Left lung (tissue), 10 donors: ENCODE measurements around the gene UIMC1. TPM values are rescaled to one million over a fixed set of nuclear protein-coding genes. Genes with fewer than 3 reads are reported as not detected.

Source experiments
- ATAC-seq: fragments of 200-7000 bp; cut with Tn5 transposase; one replicate; pipeline ENCODE4 v1.9.1; 2020; ENCODE audit warnings: moderate library complexity
- DNase-seq, 4 donors: peaks; one replicate each; pipeline ENCODE4 v3.0.0-alpha.2; 2013 to 2020
- H3K27ac ChIP-seq, 2 donors: fragments of 200-600 bp; sonication (generic) in 1 of 2; one replicate each; pipeline versions ENCODE4 v1.5.0 to v1.8.0; 2020 to 2021
- H3K27me3 ChIP-seq, 2 donors: fragments of 200-600 bp; sonication (generic) in 1 of 2; one replicate each; pipeline versions ENCODE4 v1.5.0 to v1.8.0; 2020 to 2021
- H3K36me3 ChIP-seq, 2 donors: fragments of 200-600 bp; sonication (generic) in 1 of 2; one replicate each; pipeline versions ENCODE4 v1.5.0 to v1.8.0; 2020 to 2021
- H3K4me1 ChIP-seq, 2 donors: fragments of 200-600 bp; one replicate each; pipeline ENCODE4 v1.8.0; 2021
- H3K4me3 ChIP-seq, 2 donors: fragments of 200-600 bp; sonication (generic) in 1 of 2; one replicate each; pipeline versions ENCODE4 v1.5.0 to v1.8.0; 2020 to 2021; ENCODE audit warnings: mild to moderate bottlenecking in 1 of 2
- H3K9me3 ChIP-seq, 2 donors: fragments of 200-600 bp; sonication (generic) in 1 of 2; one replicate each; pipeline versions ENCODE4 v1.5.0 to v1.8.0; 2020 to 2021
- CTCF ChIP-seq, 2 donors: fragments of 200-600 bp; sonication (generic) in 1 of 2; IDR thresholded peaks; one replicate each; pipeline versions ENCODE4 v1.5.0 to v1.8.0; 2021; ENCODE audit warnings: antibody characterized with exemption in 2 of 2
- intact Hi-C, 2 donors: fragments of 100-400 bp; cut with DNase I; formaldehyde crosslinking; loops; one replicate each; pipeline versions ENCODE4 v1.11.2 to v1.14.2; 2022
- polyA plus RNA-seq, 6 donors: library from polyadenylated mRNA; unstranded; fragments of 120-200 nt; gene quantifications; one replicate each; pipeline ENCODE4 v1.2.1, GENCODE V29; 2013; ENCODE audit not compliant: insufficient read length in 6 of 6
- total RNA-seq, 2 donors: library from RNA; stranded (reverse); fragmentation: NEBNext Ultra II Directional; extraction: Animal tissue kit (Norgen Biotek cat#: 25700); gene quantifications; one replicate each; pipeline ENCODE4 v1.2.1, GENCODE V29; 2021
- donor health status: DM: no; HTN: yes; CAD: no.
- donor health status: DM: no; HTN: no; CAD: no.

UIMC1 gene
- total and polyA plus RNA-seq, 8 donors, result 22.4 to 53.7 (median 44.2) TPM

GRCh38 chr5:176868731-176869130, 137.8 kb downstream of the UIMC1 start:
- no peak overlapping the region for H3K4me3 ChIP-seq
- H3K9me3 ChIP-seq, result no peaks in the 10 kb centered on the region
- no peaks in the 10 kb centered on the region for H3K36me3 ChIP-seq
- ATAC-seq, result no peak
- TF ChIP-seq CTCF (IDR thresholded peaks at IDR 0.05), result no peak
- H3K27me3 ChIP-seq, result peaks cover 24 to 72% of the 10 kb centered on the region in 2 donors
- H3K4me1 ChIP-seq, result no peaks in the 10 kb centered on the region
- intact Hi-C loops, result no loop called here
- DNase-seq, result peak in 1 of 4 donors; percentile 74
- H3K27ac ChIP-seq, result no peak overlapping the region

DNA sequence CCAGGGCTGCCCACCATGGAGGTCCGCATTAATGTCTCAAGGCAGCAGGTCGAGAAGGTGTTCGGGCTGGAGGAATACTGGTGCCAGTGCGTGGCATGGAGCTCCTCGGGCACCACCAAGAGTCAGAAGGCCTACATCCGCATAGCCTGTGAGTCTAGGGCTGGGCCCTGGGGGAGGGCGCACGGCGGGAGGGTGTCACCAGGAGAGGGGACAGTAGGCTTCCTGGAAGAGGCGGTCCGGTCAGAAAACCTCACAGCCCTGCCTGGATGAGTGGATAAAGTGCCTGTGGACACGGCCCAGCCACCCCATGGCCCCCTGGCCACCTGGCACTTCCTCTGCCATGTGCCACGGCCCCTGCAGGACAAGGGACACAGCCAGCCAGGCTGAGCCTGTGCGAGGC, 138.5 kb downstream of the UIMC1 start:
- DNase-seq, result no peak
- Histone ChIP-seq H3K27me3 (peaks cover 24 to 72% of the 10 kb centered on the region in 2 donors), H3K27ac (no peak overlapping the region), H3K4me1 (no peaks in the 10 kb centered on the region), H3K36me3 (no peaks in the 10 kb centered on the region), H3K4me3 (no peak overlapping the region), H3K9me3 (no peaks in the 10 kb centered on the region)
- intact Hi-C loops, result no loop called here
- no peak for ATAC-seq
- no peak for TF ChIP-seq CTCF (IDR thresholded peaks at IDR 0.05)

DNA sequence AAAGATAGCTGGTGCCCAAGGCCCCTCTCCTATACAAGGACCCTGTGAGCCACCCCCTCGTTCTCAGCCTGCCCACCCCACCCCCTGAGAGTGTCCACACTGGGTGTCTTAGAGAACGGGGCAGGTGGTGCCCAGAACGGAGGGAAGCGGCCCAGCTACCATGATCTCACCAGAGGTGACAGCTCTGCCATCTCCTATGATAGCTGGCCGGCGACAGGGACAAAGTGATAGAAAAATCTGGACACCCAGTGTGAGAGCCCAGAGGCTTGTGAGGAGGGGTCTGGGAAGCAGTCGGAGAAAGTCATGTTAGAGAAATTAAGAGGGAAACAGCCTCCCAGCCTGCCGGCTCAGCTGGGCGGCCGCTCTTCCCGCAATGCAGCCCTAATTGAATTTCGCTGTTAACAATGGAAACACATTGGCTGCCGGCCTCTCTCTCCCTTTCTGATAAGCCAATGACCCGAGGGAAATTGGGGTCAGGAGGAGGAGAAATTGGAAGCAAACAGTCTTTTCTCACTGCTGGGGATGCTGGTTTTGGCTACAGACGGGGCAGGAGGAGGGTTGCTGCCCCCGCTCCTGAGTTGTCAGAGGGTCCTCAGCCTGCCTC, 139.8 kb downstream of the UIMC1 start:
- intact Hi-C loops, result no loop called here
- Histone ChIP-seq H3K36me3 (no peaks in the 10 kb centered on the region), H3K27ac (no peak overlapping the region), H3K4me3 (no peak overlapping the region), H3K27me3 (peaks cover 28 to 85% of the 10 kb centered on the region in 2 donors), H3K4me1 (no peaks in the 10 kb centered on the region), H3K9me3 (no peaks in the 10 kb centered on the region)
- no peak for TF ChIP-seq CTCF (IDR thresholded peaks at IDR 0.05)
- ATAC-seq (no peak), DNase-seq (peak in 1 of 4 donors; percentile 30)

DNA sequence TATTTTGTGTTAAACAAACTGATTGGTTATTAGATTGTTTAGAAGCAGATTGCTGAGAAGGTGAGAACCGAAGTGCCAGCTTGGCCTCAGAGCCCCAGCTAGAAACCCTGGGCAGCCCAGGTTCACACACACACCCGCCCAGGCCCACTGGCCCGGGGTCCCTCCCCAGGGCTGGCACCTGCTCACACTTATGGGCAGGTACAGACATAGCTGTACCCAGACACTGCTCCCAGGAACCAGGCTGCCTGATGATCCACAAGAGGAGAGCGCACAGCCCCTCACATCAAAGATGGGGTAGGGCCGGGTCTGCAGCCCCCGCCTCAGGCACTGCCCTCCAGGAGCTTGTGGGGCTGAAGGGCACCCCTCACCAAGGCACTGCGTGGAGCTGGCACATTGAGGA, 140.6 kb downstream of the UIMC1 start:
- no peak for ATAC-seq
- no peak for TF ChIP-seq CTCF (IDR thresholded peaks at IDR 0.05)
- Histone ChIP-seq H3K27ac (no peak overlapping the region), H3K9me3 (no peaks in the 10 kb centered on the region), H3K4me3 (no peak overlapping the region), H3K36me3 (no peaks in the 10 kb centered on the region), H3K27me3 (peaks cover 28 to 93% of the 10 kb centered on the region in 2 donors), H3K4me1 (no peaks in the 10 kb centered on the region)
- intact Hi-C loops, result no loop called here
- DNase-seq, result peak in 1 of 4 donors; percentile 43

DNA sequence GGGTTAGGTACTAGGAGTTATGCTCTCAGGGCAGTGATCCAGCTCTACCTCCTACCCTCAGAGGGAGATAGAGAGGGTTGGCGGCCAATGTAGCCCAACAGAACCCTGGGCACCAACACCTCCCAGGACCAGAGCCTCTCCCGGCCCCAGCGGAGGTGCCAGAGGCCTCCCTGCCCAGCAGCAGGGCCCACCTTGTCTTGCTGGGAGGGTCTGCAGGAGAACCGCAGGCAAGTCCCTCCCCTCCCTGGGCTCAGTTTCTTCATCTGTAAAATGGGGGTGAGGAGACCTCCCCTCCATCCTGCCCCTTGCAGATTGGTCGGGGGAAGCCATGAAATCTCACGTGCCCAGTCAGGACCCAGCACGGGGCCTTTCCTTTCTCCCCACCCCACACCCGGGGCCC, 141.8 kb downstream of the UIMC1 start:
- no peak overlapping the region for H3K27ac ChIP-seq
- no peak for ATAC-seq
- no peaks in the 10 kb centered on the region for H3K36me3 ChIP-seq
- no peak overlapping the region for H3K4me3 ChIP-seq
- no peaks in the 10 kb centered on the region for H3K9me3 ChIP-seq
- TF ChIP-seq CTCF (IDR thresholded peaks at IDR 0.05), result no peak
- H3K27me3 ChIP-seq, result peaks cover 28 to 98% of the 10 kb centered on the region in 2 donors
- no peak for DNase-seq
- no peaks in the 10 kb centered on the region for H3K4me1 ChIP-seq
- intact Hi-C loops, result no loop called here
